Choroid plexus epithelial cell (primary cell): ENCODE results near the gene PDE2A.
A peak's percentile ranks its signal among the peaks of the same experiment; 100 is the strongest.

Source experiments
- DNase-seq: peaks from one replicate; pipeline ENCODE4 v3.0.0-alpha.2; 2010; ENCODE audit warnings: low read depth
- H3K4me3 ChIP-seq: 2 replicates; pipeline ENCODE4 v1.5.1; 2011; ENCODE audit warnings: low read depth, mild to moderate bottlenecking, control low read depth, low read length, moderate library complexity
- CTCF ChIP-seq: conservative IDR thresholded peaks from 2 replicates; pipeline ENCODE4 v1.5.1; 2011; ENCODE audit warnings: low read depth, mild to moderate bottlenecking, control low read depth, inconsistent platforms, low read length, moderate library complexity

Gene PDE2A

GRCh38 chr11:72719551-72719950 is 45.3 kb upstream of the PDE2A start:
- no peak for TF ChIP-seq CTCF
- no peak overlapping the region for H3K4me3 ChIP-seq
- DNase-seq, result no peak

GRCh38 chr11:72719144-72719543 is 44.9 kb upstream of the PDE2A start:
- TF ChIP-seq CTCF, result no peak
- H3K4me3 ChIP-seq, result no peak overlapping the region
- peak; percentile 63 for DNase-seq

- TF ChIP-seq CTCF, result no peak
- H3K4me3 ChIP-seq, result no peak overlapping the region
- no peak for DNase-seq
Observed at GRCh38 chr11:72718101-72718501, 43.9 kb upstream of the PDE2A start.

GRCh38 chr11:72716788-72717435 is 42.7 kb upstream of the PDE2A start:
- TF ChIP-seq CTCF, result no peak
- H3K4me3 ChIP-seq, result no peak overlapping the region
- DNase-seq, result no peak

- H3K4me3 ChIP-seq, result no peak overlapping the region
- TF ChIP-seq CTCF, result no peak
- DNase-seq, result peak; percentile 39
Observed at GRCh38 chr11:72716290-72716689, 42.1 kb upstream of the PDE2A start.

GRCh38 chr11:72712841-72713240 is 38.6 kb upstream of the PDE2A start:
- no peak for DNase-seq
- TF ChIP-seq CTCF, result no peak
- H3K4me3 ChIP-seq, result peak overlapping the region; percentile 17

GRCh38 chr11:72712168-72712751 is 38.0 kb upstream of the PDE2A start:
- no peak for TF ChIP-seq CTCF
- DNase-seq, result peak; percentile 36
- H3K4me3 ChIP-seq, result peak overlapping the region; percentile 17
